Kidney (tissue), 14 donors: ENCODE data around the gene NRG2. TPM values are rescaled to one million over a fixed set of nuclear protein-coding genes. Genes with fewer than 3 reads are reported as not detected.

Source experiments
- DNase-seq, 5 donors: peaks; one replicate each; pipeline ENCODE4 v3.0.0-alpha.2; 2013 to 2020
- FAIRE-seq: peaks from 2 replicates; lab custom pipeline; 2012; peaks lifted over from hg19 to GRCh38; lab: Jason Lieb, UNC
- H3K27ac ChIP-seq, 2 donors: one replicate each; pipeline ENCODE4 v1.7.0; 2013; ENCODE audit warnings: low read depth in 2 of 2, low read length in 2 of 2, inconsistent platforms in 1 of 2
- H3K27me3 ChIP-seq: one replicate; pipeline ENCODE4 v1.7.1; 2013; ENCODE audit warnings: low read length, inconsistent platforms; ENCODE audit not compliant: control insufficient read depth, insufficient read depth
- H3K36me3 ChIP-seq, 3 donors: one replicate each; pipeline versions ENCODE4 v1.7.0 to v1.7.1; 2013; ENCODE audit warnings: low read length in 3 of 3, control low read depth in 1 of 3, inconsistent platforms in 1 of 3; ENCODE audit not compliant: insufficient read depth in 3 of 3, control insufficient read depth in 2 of 3
- H3K4me1 ChIP-seq, 3 donors: one replicate each; pipeline versions ENCODE4 v1.7.0 to v1.7.1; 2013; ENCODE audit warnings: low read length in 3 of 3, inconsistent platforms in 1 of 3, low read depth in 1 of 3; ENCODE audit not compliant: control insufficient read depth in 2 of 3, insufficient read depth in 2 of 3
- H3K4me3 ChIP-seq, 3 donors: one replicate each; pipeline versions ENCODE4 v1.7.0 to v1.8.1; 2013; ENCODE audit warnings: low read length in 3 of 3, control low read depth in 1 of 3, inconsistent platforms in 1 of 3
- H3K9ac ChIP-seq, 3 donors: one replicate each; pipeline versions ENCODE4 v1.7.0 to v1.7.1; 2013; ENCODE audit warnings: low read length in 3 of 3, control low read depth in 1 of 3, inconsistent platforms in 1 of 3
- H3K9me3 ChIP-seq, 3 donors: one replicate each; pipeline versions ENCODE4 v1.7.0 to v1.7.1; 2013; ENCODE audit warnings: low read length in 3 of 3, control low read depth in 1 of 3, inconsistent platforms in 1 of 3; ENCODE audit not compliant: control insufficient read depth in 2 of 3, insufficient read depth in 1 of 3
- intact Hi-C: fragments of 100-400 bp; cut with DNase I; formaldehyde crosslinking; loops from one replicate; pipeline ENCODE4 v1.11.1; 2022
- polyA plus RNA-seq: library from polyadenylated mRNA; stranded (reverse); fragments of 350-450 nt; fragmentation: Illumina TruSeq; extraction: RNeasy Lipid Tissue Mini Kit (QIAGEN cat#74804); gene quantifications from one replicate; pipeline ENCODE4 v1.2.3, GENCODE V29; 2014; ENCODE audit warnings: low read depth, low replicate concordance; ENCODE audit not compliant: insufficient read depth
- total RNA-seq: library from RNA; stranded (reverse); fragmentation: NEBNext Ultra II Directional; extraction: Animal tissue kit (Norgen Biotek cat#: 25700); gene quantifications from one replicate; pipeline ENCODE4 v1.2.1, GENCODE V29; 2021
- TF ChIP-seq, protein P1 (sequence below): IDR thresholded peaks from 3 replicates; pipeline ENCODE4 v1.5.1; 2012; ENCODE audit warnings: mild to moderate bottlenecking, moderate library complexity, borderline replicate concordance; ENCODE audit not compliant: insufficient read depth; ENCODE audit errors: extremely low read depth
- donor health status: control.
- donor health status: control.
- donor health status: control.
- donor health status: control.
- donor health status: control.
- donor health status: DM: yes; HTN: yes; CAD: no.
- donor health status: Normal renal cell carcinoma (clear cell type).

The NRG2 gene
- total and polyA plus RNA-seq, 2 donors from 2014 or later, result 1.9 to 4.6 TPM

DNA sequence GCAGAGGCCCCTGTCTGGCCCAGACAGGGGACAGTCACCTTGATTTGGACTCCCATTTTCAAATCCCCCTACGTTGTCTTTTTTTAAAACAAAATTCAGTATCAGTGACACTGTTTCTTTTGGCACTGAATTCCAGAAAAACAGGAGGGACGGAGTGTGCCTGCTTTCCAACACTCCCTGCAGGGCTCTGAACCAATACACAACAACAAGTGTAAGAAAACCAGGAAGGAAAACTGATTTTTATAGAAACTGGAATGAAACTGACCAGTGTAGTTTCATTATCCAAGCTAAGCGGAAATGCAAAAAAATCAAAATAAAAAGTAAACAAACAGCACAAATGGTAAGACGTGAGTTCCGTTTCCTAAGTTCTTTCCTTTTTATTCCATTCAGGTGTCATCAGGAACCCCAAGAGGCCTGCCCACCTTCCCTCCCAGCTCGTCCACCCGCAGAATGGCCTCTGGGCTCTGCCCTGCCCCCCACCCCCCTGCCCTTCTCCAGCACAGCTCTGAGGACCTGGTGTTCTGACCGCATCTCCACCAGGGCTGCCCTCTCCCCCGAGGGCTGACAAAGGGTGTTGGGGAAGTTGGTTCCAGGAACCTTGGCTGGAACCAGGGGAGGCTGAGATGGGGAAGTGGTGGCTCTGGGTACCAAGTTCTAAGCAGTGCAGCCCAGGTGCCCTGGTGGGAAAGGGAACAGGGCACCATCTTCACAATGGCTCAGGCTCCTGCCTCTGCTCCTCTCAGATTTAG lies 173.9 kb downstream of the NRG2 start:
- no peaks in the 10 kb centered on the region for H3K36me3 ChIP-seq
- TF ChIP-seq, protein P1, sequence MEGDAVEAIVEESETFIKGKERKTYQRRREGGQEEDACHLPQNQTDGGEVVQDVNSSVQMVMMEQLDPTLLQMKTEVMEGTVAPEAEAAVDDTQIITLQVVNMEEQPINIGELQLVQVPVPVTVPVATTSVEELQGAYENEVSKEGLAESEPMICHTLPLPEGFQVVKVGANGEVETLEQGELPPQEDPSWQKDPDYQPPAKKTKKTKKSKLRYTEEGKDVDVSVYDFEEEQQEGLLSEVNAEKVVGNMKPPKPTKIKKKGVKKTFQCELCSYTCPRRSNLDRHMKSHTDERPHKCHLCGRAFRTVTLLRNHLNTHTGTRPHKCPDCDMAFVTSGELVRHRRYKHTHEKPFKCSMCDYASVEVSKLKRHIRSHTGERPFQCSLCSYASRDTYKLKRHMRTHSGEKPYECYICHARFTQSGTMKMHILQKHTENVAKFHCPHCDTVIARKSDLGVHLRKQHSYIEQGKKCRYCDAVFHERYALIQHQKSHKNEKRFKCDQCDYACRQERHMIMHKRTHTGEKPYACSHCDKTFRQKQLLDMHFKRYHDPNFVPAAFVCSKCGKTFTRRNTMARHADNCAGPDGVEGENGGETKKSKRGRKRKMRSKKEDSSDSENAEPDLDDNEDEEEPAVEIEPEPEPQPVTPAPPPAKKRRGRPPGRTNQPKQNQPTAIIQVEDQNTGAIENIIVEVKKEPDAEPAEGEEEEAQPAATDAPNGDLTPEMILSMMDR, result no peak
- intact Hi-C loops, result loop anchor here (5.0 kb wide), 1 partner anchor 77 kb away; no protein-coding TSS in a partner anchor
- no peaks in the 10 kb centered on the region for H3K9me3 ChIP-seq
- H3K4me1 ChIP-seq, result peaks cover 0 to 3% (median 0%) of the 10 kb centered on the region in 3 donors
- FAIRE-seq (no peak), DNase-seq (peak in 1 of 5 donors; percentile 46)
- H3K4me3 ChIP-seq, result no peak overlapping the region
- H3K9ac ChIP-seq, result peak overlapping the region in 1 of 3 donors; percentile 26
- peak overlapping the region; percentile 33 to 65 for H3K27ac ChIP-seq
- H3K27me3 ChIP-seq, result no peaks in the 10 kb centered on the region

DNA sequence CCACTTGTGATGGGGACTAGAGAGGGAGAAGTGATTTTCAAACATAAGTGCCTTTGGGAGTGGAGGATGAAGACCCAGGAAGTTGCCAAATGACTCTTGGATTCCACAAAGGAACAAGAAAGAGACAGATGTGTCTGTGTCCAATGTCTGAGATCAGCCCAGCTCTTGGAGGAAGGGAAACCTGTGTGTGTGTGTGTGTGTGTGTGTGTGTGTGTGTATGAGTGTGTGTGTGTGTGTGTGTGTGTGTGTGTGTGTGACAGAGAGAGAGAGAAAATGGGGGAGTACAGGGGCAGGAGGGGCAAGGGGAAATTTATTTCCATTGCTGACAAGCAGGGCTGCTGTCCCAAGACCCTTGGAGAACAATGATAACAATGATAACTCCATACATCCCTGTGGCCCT lies 175.5 kb downstream of the NRG2 start:
- Histone ChIP-seq H3K36me3 (no peaks in the 10 kb centered on the region), H3K4me1 (peaks cover 0 to 3% (median 3%) of the 10 kb centered on the region in 3 donors), H3K9ac (no peak overlapping the region), H3K27ac (no peak overlapping the region), H3K9me3 (no peaks in the 10 kb centered on the region), H3K4me3 (no peak overlapping the region), H3K27me3 (no peaks in the 10 kb centered on the region)
- FAIRE-seq (no peak), DNase-seq (peak in 1 of 5 donors; percentile 0)
- intact Hi-C loops, result loop anchor here (5.0 kb wide), 1 partner anchor 75 kb away; no protein-coding TSS in a partner anchor
- TF ChIP-seq, protein P1, result no peak

DNA sequence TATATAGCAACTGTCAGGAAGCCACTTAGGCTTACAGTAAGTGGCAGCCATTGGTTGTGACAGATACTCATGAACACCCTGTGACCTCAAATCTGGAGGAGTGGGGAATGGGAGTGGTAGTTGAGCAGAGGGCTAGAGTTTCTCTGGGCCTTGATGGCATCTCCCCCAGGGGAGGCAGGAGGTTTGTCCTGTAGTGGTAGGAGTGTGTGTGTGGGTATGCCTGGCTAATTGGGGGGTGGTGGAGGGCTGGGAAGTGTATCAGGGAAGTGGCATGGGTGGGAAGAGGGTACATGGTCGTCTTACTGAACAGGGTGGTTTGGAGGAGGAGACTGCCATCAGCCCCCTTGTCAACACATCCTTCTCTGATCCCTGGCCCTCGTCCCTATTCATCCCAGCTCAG lies 176.0 kb downstream of the NRG2 start:
- no peaks in the 10 kb centered on the region for H3K36me3 ChIP-seq
- no peak overlapping the region for H3K27ac ChIP-seq
- H3K4me3 ChIP-seq, result no peak overlapping the region
- H3K9ac ChIP-seq, result no peak overlapping the region
- peaks cover 0 to 3% (median 3%) of the 10 kb centered on the region in 3 donors for H3K4me1 ChIP-seq
- intact Hi-C loops, result loop anchor here (5.0 kb wide), 1 partner anchor 75 kb away; no protein-coding TSS in a partner anchor
- DNase-seq (peak in 2 of 5 donors; percentile 15 to 28), FAIRE-seq (no peak)
- no peaks in the 10 kb centered on the region for H3K9me3 ChIP-seq
- no peaks in the 10 kb centered on the region for H3K27me3 ChIP-seq
- TF ChIP-seq, protein P1, result no peak
